GM12878 (cell line): ENCODE results near the gene NTSR1. TPM values are rescaled to one million over a fixed set of nuclear protein-coding genes. Genes with fewer than 3 reads are reported as not detected.

Experiments
- CHD2 ChIP-seq: IDR thresholded peaks from 2 replicates; pipeline ENCODE4 v1.6.1; 2011; ENCODE audit warnings: low read depth, low read length, improper control_type of control experiment, borderline replicate concordance
- CHD4 ChIP-seq: fragments of 200-600 bp; sonication (generic); IDR thresholded peaks from 2 replicates; pipeline ENCODE4 v1.6.1; 2016; ENCODE audit warnings: mild to moderate bottlenecking
- FOXK2 ChIP-seq: fragments of 450-650 bp; IDR thresholded peaks from 2 replicates; pipeline ENCODE4 v1.6.1; 2017; ENCODE audit warnings: mild to moderate bottlenecking, moderate library complexity
- MYB ChIP-seq: fragments of 150-350 bp; IDR thresholded peaks from 2 replicates; pipeline ENCODE4 v1.6.1; 2014; ENCODE audit warnings: mild to moderate bottlenecking, low read depth, low read length, borderline replicate concordance
- MYC ChIP-seq: IDR thresholded peaks from 2 replicates; pipeline ENCODE4 v1.6.1; 2011; ENCODE audit warnings: mild to moderate bottlenecking, low read length, moderate library complexity, inconsistent platforms; ENCODE audit not compliant: insufficient read depth, insufficient replicate concordance, insufficient read length, severe bottlenecking
- POLR2AphosphoS5 ChIP-seq: IDR thresholded peaks from 2 replicates; pipeline ENCODE4 v1.6.1; 2011; ENCODE audit warnings: mild to moderate bottlenecking, low read length, inconsistent platforms
- RAD51 ChIP-seq: fragments of 450-650 bp; IDR thresholded peaks from 2 replicates; pipeline ENCODE4 v1.6.1; 2016; ENCODE audit warnings: moderate library complexity, mild to moderate bottlenecking, inconsistent platforms
- RELA ChIP-seq: fragments of 450-650 bp; IDR thresholded peaks from 2 replicates; pipeline ENCODE4 v1.8.0; 2014; ENCODE audit warnings: borderline replicate concordance; ENCODE audit not compliant: partially characterized antibody
- RELB ChIP-seq: fragments of 450-650 bp; IDR thresholded peaks from 2 replicates; pipeline ENCODE4 v1.6.1; 2017; ENCODE audit warnings: low read depth, mild to moderate bottlenecking, moderate library complexity
- ZNF217 ChIP-seq: fragments of 450-650 bp; IDR thresholded peaks from 2 replicates; pipeline ENCODE4 v1.6.1; 2017; ENCODE audit warnings: antibody characterized with exemption, mild to moderate bottlenecking
- ZNF592 ChIP-seq: fragments of 450-650 bp; IDR thresholded peaks from 2 replicates; pipeline ENCODE4 v1.6.1; 2017; ENCODE audit warnings: mild to moderate bottlenecking, moderate library complexity
- polyA plus RNA-seq, 11 experiments: library from polyadenylated mRNA; depleted of rRNA in 4 of 11; unstranded in 6 of 11; stranded (reverse) in 5 of 11; fragments of >200 nt; fragmentation: Nextera tagmentation in 4 of 11; fragmentation: Illumina TruSeq in 1 of 11; extraction: Ambion mirVana in 4 of 11; extraction: Trizol in 1 of 11; gene quantifications; 1 replicate in 1 of 11; 2 replicates in 10 of 11; pipeline versions ENCODE4 v1.2.1 to v1.2.3, GENCODE V29; 2011 to 2016; ENCODE audit warnings: inconsistent platforms in 2 of 11, missing spikeins in 2 of 11, low read depth in 1 of 11
- total RNA-seq, 4 experiments: library from RNA; depleted of rRNA in 3 of 4; stranded (reverse); fragments of >200 nt in 3 of 4; fragmentation: Illumina TruSeq in 1 of 4; extraction: Trizol in 1 of 4; gene quantifications; 2 replicates each; pipeline versions ENCODE4 v1.2.1 to v1.2.3, GENCODE V29; 2013 to 2021

The NTSR1 gene
- total and polyA plus RNA-seq, 10 of the 15 experiments (the other 5 are each of a cell fraction or from before 2014, with no cell fraction given): not detected

- TF ChIP-seq FOXK2: no peak
- TF ChIP-seq POLR2AphosphoS5: no peak
- TF ChIP-seq RAD51: no peak
- TF ChIP-seq MYB: no peak
- TF ChIP-seq MYC: no peak
- no peak for TF ChIP-seq CHD4
- TF ChIP-seq RELB: no peak
- TF ChIP-seq RELA: no peak
- no peak for TF ChIP-seq ZNF592
- no peak for TF ChIP-seq ZNF217
- no peak for TF ChIP-seq CHD2
Measured at GRCh38 chr20:62760471-62760855, 51.8 kb downstream of the NTSR1 start (continued).
